ENCODE measurements around the gene KHK.

Gene KHK

GRCh38 chr2:27071990-27072830 is 14.4 kb upstream of the KHK start (continued):
- TF ChIP-seq PRDM10 (tag by site-specific recombination; IDR thresholded peaks at IDR 0.05) = peak; percentile 70

GRCh38 chr2:27072920-27073319 is 13.7 kb upstream of the KHK start:
- no peaks in the 10 kb centered on the region for H3K9me3 ChIP-seq (ENCODE audit: control insufficient read depth, insufficient read depth, low read depth, low read length)
- H3K27ac ChIP-seq (ENCODE audit: extremely low read depth, low read depth, low read length) = no peak overlapping the region
- H3K4me3 ChIP-seq (ENCODE audit: low read depth, low read length) = no peak overlapping the region
- peaks cover 14% of the 10 kb centered on the region for H3K4me1 ChIP-seq (ENCODE audit: control insufficient read depth, insufficient read depth, low read length)
- TF ChIP-seq ZNF174 (tag by site-specific recombination; IDR thresholded peaks at IDR 0.05) (no peak), ZNF280C (tag by site-specific recombination; IDR thresholded peaks at IDR 0.05) (no peak)
- H3K36me3 ChIP-seq (ENCODE audit: control insufficient read depth in 2 of 2, insufficient read depth in 1 of 2, low read length in 2 of 2) = peaks cover 0 to 27% of the 10 kb centered on the region in 2 experiments; a peak in 1 of 3 replicates
- CTCF ChIA-PET = interaction anchor here (0.9 to 1.3 kb wide), 6 partner anchors 8 to 176 kb away, joined by 3 to 8 read pairs (median 3); no protein-coding TSS in a partner anchor
- POLR2A ChIA-PET = interaction anchor here (0.6 to 3.6 kb wide), 3 partner anchors 9 to 136 kb away, joined by 3 to 61 read pairs (median 45); partner anchors contain the start of gene AGBL5

- H3K9me3 ChIP-seq (ENCODE audit: control insufficient read depth, insufficient read depth, low read depth, low read length) = no peaks in the 10 kb centered on the region
- TF ChIP-seq ZBTB21 (tag by site-specific recombination; IDR thresholded peaks at IDR 0.05) = no peak
- TF ChIP-seq ZBTB10 (tag by site-specific recombination; IDR thresholded peaks at IDR 0.05) = no peak
- TF ChIP-seq ZNF610 (tag by site-specific recombination; IDR thresholded peaks at IDR 0.05; ENCODE audit: borderline replicate concordance) = no peak
- no peak for TF ChIP-seq ZNF670 (tag by site-specific recombination; IDR thresholded peaks at IDR 0.05; ENCODE audit: low read depth)
- ChIA-PET CTCF (interaction anchor here (0.6 to 1.3 kb wide), 4 partner anchors 18 to 131 kb away, joined by 3 read pairs; no protein-coding TSS in a partner anchor), POLR2A (interaction anchor here (0.6 to 3.6 kb wide), 3 partner anchors 9 to 53 kb away, joined by 3 to 61 read pairs (median 45); partner anchors contain the start of gene AGBL5)
- H3K27ac ChIP-seq (ENCODE audit: extremely low read depth, low read depth, low read length) = no peak overlapping the region
- H3K4me1 ChIP-seq (ENCODE audit: control insufficient read depth, insufficient read depth, low read length) = peaks cover 14% of the 10 kb centered on the region
- H3K4me3 ChIP-seq (ENCODE audit: low read depth, low read length) = no peak overlapping the region
- H3K36me3 ChIP-seq (ENCODE audit: control insufficient read depth in 2 of 2, insufficient read depth in 1 of 2, low read length in 2 of 2) = peaks cover 0 to 19% of the 10 kb centered on the region in 2 experiments; a peak in 1 of 3 replicates
Observed at GRCh38 chr2:27073782-27074181, 12.8 kb upstream of the KHK start.
